Measurements from ENCODE around the gene APLNR.

The APLNR gene

GRCh38 chr11:57254631-57255030 is 17.6 kb upstream of the APLNR start:
- no peak overlapping the region for H3K4me3 ChIP-seq (replicated peaks; ENCODE audit: low read depth, low read length)
- DNase-seq (ENCODE audit: extremely low read depth, low read depth), result no peak
- TF ChIP-seq, protein P1, sequence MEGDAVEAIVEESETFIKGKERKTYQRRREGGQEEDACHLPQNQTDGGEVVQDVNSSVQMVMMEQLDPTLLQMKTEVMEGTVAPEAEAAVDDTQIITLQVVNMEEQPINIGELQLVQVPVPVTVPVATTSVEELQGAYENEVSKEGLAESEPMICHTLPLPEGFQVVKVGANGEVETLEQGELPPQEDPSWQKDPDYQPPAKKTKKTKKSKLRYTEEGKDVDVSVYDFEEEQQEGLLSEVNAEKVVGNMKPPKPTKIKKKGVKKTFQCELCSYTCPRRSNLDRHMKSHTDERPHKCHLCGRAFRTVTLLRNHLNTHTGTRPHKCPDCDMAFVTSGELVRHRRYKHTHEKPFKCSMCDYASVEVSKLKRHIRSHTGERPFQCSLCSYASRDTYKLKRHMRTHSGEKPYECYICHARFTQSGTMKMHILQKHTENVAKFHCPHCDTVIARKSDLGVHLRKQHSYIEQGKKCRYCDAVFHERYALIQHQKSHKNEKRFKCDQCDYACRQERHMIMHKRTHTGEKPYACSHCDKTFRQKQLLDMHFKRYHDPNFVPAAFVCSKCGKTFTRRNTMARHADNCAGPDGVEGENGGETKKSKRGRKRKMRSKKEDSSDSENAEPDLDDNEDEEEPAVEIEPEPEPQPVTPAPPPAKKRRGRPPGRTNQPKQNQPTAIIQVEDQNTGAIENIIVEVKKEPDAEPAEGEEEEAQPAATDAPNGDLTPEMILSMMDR (IDR thresholded peaks at IDR 0.05; ENCODE audit: low read depth, low read length, missing control alignments), result no peak

DNA sequence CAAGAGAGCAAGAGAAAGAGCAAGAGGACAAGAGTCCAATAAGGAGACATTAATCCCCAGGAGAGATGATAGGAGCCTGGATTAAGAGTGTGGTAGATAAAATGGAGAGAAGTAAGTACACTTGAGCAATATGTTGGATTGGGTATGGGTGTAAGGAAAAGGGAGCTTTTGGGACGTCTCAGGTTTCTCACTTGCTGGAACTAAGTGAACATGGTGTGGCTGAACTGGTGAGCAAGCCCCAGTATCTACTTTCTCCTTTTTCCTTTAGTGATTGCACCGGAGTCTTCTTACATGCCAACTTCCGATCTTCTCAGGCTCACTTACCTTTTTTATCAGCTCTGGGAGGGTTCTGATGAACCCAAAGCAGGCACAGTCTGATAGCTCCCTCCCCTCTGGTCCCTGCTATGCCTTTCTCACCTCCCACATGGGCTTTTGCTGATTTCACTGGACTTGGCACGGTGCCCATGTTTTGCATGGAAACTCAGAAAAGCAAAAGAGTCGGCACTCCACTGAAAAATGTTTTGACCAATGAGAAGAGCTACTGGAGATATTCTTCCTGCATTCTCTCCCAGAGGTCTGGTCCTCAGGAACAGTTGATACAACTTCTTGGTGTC is 14.5 kb upstream of the APLNR start:
- TF ChIP-seq, protein P1 (IDR thresholded peaks at IDR 0.05; ENCODE audit: low read depth, low read length, missing control alignments), result no peak

DNA sequence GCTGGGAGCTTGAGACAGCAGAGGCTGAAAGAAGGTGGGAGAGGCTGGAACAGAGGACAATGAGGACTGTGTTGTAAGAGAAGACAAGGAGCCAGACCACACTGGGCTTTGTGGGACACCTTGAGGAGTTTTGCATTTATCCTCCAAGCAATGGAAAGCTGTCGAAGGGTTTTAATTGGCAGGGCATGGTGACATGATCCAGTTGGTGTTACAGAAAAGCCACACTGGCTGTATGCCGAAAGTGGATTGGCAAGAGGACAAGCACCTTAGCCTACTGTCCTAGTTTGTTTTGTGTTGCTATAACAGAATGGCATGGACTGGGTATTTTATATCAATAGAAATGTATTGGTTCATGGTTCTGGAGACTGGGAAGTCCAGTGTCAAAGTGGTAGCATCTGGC is 14.0 kb upstream of the APLNR start:
- TF ChIP-seq, protein P1 (IDR thresholded peaks at IDR 0.05; ENCODE audit: low read depth, low read length, missing control alignments), result no peak
- no peak for DNase-seq (ENCODE audit: extremely low read depth, low read depth)
- H3K4me3 ChIP-seq (replicated peaks; ENCODE audit: low read depth, low read length), result no peak overlapping the region

More for the DNA sequence above, 14.5 kb upstream of the APLNR start:
- no peak for DNase-seq (ENCODE audit: extremely low read depth, low read depth)
- H3K4me3 ChIP-seq (replicated peaks; ENCODE audit: low read depth, low read length), result no peak overlapping the region

DNA sequence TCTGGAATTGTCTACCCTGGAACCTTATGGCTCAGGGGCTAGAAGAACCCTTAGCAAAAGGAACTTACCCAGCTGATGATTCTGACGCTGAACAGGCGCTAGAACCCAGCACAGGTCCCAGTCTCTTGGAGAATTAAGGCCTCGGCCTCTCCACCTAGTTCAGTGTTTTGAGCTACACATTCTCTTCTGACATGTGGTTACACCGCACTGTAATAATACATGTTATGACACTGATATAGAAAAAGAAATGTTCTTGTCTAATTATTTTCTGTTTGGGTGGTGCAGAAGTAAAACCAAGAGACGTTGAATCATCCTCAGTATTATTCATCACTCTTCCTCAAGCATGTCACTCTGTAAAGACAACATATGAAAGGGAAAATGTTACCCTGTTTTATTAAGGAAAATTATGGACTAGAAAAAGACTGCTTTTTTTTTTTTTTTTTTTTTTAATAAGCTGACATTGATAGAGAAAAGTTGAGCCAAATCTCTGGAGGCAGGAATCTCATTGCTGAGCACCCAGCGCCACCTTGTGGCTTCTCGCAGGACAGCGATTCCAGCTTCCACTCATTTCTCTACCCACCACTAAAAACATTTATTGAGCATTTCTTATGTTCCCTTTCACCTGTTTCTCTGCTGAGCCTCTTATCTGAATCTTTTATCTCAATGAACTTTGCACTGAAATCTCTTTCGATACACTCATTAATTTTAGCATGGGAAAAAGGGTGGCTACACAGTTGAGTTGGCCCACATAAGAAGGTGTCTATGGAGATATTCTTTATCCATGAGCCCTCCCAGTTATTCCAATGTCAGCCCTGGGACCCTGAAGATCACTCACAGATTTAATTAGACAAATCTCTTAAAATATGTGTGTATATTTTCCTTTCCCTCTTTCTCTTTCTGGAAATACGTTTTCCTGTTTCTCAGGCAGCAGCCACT is 12.6 kb upstream of the APLNR start:
- DNase-seq (ENCODE audit: extremely low read depth, low read depth), result peak; percentile 20
- no peak overlapping the region for H3K4me3 ChIP-seq (replicated peaks; ENCODE audit: low read depth, low read length)

GRCh38 chr11:57248780-57249383 is 11.8 kb upstream of the APLNR start:
- TF ChIP-seq, protein P1 (IDR thresholded peaks at IDR 0.05; ENCODE audit: low read depth, low read length, missing control alignments), result peak; percentile 62
- H3K4me3 ChIP-seq (replicated peaks; ENCODE audit: low read depth, low read length), result no peak overlapping the region
- DNase-seq (ENCODE audit: extremely low read depth, low read depth), result peak; percentile 11

More for the DNA sequence above, 12.6 kb upstream of the APLNR start:
- TF ChIP-seq, protein P1 (IDR thresholded peaks at IDR 0.05; ENCODE audit: low read depth, low read length, missing control alignments), result peak; percentile 88

GRCh38 chr11:57244911-57245310 is 7.9 kb upstream of the APLNR start:
- DNase-seq (ENCODE audit: extremely low read depth, low read depth), result no peak
- TF ChIP-seq, protein P1 (IDR thresholded peaks at IDR 0.05; ENCODE audit: low read depth, low read length, missing control alignments), result no peak
- H3K4me3 ChIP-seq (replicated peaks; ENCODE audit: low read depth, low read length), result no peak overlapping the region
